ENCODE data around the gene CPT1A. TPM values are rescaled to one million over a fixed set of nuclear protein-coding genes. Genes with fewer than 3 reads are reported as not detected.

The CPT1A gene
- polyA plus RNA-seq, 1 of the 3 experiments (the other 2 are of a cell fraction) = 31.2 TPM

GRCh38 chr11:68827733-68828132 lies 14.0 kb downstream of the CPT1A start (continued):
- no peak for TF ChIP-seq ELF1 (IDR thresholded peaks at IDR 0.05)
- no peak for TF ChIP-seq MXI1 (IDR thresholded peaks at IDR 0.05; ENCODE audit: low read depth, low read length)
- no peak for TF ChIP-seq IRF3 (IDR thresholded peaks at IDR 0.05; ENCODE audit: low read depth, low read length)

DNA sequence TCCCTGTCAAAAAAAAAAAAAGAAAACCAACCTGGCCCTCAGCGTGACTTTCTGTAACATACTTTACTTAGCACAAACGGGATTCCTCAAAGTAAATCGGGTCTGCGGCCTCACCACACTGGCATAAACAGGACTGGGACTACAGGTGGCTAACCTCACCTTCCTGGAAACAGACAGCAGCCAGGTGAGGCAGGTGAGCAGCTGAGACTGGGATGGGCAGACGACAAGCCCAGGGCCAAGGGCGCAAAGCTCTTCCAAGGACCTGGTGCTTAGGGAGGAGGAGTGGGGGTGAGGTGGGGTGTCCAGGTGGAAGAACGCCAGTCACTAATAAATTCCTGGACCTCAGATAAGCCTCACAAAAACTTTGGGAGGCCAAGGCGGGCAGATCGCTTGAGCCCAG lies 15.0 kb downstream of the CPT1A start:
- POLR2A ChIA-PET = no interaction called here
- H3K27ac ChIP-seq (ENCODE audit: low read depth in 2 of 2, low read length in 1 of 2) = no peak overlapping the region
- no peak overlapping the region for H2AFZ ChIP-seq (ENCODE audit: low read depth)
- H3K9me2 ChIP-seq = no peaks in the 10 kb centered on the region
- DNase-seq = no peak
- peaks cover 0 to 19% of the 10 kb centered on the region in 2 experiments; a peak in 1 of 4 replicates for H3K4me1 ChIP-seq (ENCODE audit: control insufficient read depth in 1 of 2, insufficient read depth in 2 of 2, low read depth in 1 of 2, low read length in 1 of 2)
- no peak overlapping the region for H3K4me3 ChIP-seq (ENCODE audit: low read depth in 2 of 2, low read length in 1 of 2)
- TF ChIP-seq GATA2 (CRISPR knock-in tag; IDR thresholded peaks at IDR 0.05) (no peak), IRF3 (IDR thresholded peaks at IDR 0.05; ENCODE audit: low read depth, low read length) (no peak), USF2 (IDR thresholded peaks at IDR 0.05; ENCODE audit: borderline replicate concordance, low read depth, low read length) (no peak), PBX3 (IDR thresholded peaks at IDR 0.05) (no peak), TEAD4 (IDR thresholded peaks at IDR 0.05; ENCODE audit: borderline replicate concordance, insufficient read depth) (no peak), ELF1 (IDR thresholded peaks at IDR 0.05) (no peak), TCF12 (IDR thresholded peaks at IDR 0.05) (no peak), NRF1 (IDR thresholded peaks at IDR 0.05; ENCODE audit: low read depth, low read length) (no peak), GABPA (IDR thresholded peaks at IDR 0.05; ENCODE audit: low read depth) (no peak)
- no peaks in the 10 kb centered on the region for H3K9me3 ChIP-seq
- no peak overlapping the region for H3K9ac ChIP-seq
- CTCF ChIA-PET = interaction anchor here (1.8 kb wide), 1 partner anchor 11 kb away, joined by 5 read pairs; no protein-coding TSS in a partner anchor
- no peak overlapping the region for H3K4me2 ChIP-seq
- H3F3A ChIP-seq (replicated peaks; ENCODE audit: insufficient read depth) = no peaks in the 10 kb centered on the region
- peaks cover 98% of the 10 kb centered on the region for H3K79me2 ChIP-seq (ENCODE audit: insufficient read depth)
- 97% methylated on average over 9 of the region's 9 CpGs for WGBS (ENCODE audit: low lambda C conversion rate)
- peaks cover 90% of the 10 kb centered on the region for H4K20me1 ChIP-seq (ENCODE audit: insufficient read depth)
- no peaks in the 10 kb centered on the region for H3K27me3 ChIP-seq (ENCODE audit: insufficient read depth)
- H3K36me3 ChIP-seq (replicated peaks in 1 of 2; ENCODE audit: control insufficient read depth in 1 of 2, insufficient read depth in 2 of 2, low read length in 1 of 2) = peaks cover 4 to 19% of the 10 kb centered on the region in 2 experiments

DNA sequence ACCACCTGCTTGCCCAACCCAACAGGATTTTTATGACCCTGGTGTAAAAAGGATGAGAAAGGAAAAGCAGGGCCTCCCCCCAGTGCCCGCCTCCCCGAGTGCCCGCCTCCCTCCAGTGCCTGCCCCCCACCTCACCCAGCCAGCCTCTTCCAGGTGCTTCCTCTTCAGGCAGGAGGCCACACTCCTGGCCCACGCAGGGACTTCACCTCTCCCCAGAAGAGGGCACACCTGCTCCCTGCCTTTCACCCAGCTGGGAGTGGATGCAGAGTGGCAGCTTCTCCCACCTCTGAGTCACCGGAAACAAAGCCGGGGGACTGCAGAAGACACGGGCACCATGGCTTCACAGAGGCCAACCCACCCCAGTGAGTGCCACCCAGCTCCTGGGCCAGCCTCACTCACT lies 16.1 kb downstream of the CPT1A start:
- H3K79me2 ChIP-seq (ENCODE audit: insufficient read depth) = peaks cover 98% of the 10 kb centered on the region
- H3K27me3 ChIP-seq (ENCODE audit: insufficient read depth) = no peaks in the 10 kb centered on the region
- ChIA-PET CTCF (interaction anchor here (0.8 to 1.4 kb wide), 2 partner anchors 27 to 262 kb away, joined by 3 read pairs; no protein-coding TSS in a partner anchor), POLR2A (no interaction called here)
- H4K20me1 ChIP-seq (ENCODE audit: insufficient read depth) = peaks cover 85% of the 10 kb centered on the region
- H3K4me3 ChIP-seq (ENCODE audit: low read depth in 2 of 2, low read length in 1 of 2) = no peak overlapping the region
- no peak overlapping the region for H3K9ac ChIP-seq
- H3K4me2 ChIP-seq = no peak overlapping the region
- 86% methylated on average over 7 of the region's 7 CpGs for WGBS (ENCODE audit: low lambda C conversion rate)
- H3K36me3 ChIP-seq (replicated peaks in 1 of 2; ENCODE audit: control insufficient read depth in 1 of 2, insufficient read depth in 2 of 2, low read length in 1 of 2) = peaks cover 4 to 9% of the 10 kb centered on the region in 2 experiments
- peaks cover 0 to 19% of the 10 kb centered on the region in 2 experiments; a peak in 1 of 4 replicates for H3K4me1 ChIP-seq (ENCODE audit: control insufficient read depth in 1 of 2, insufficient read depth in 2 of 2, low read depth in 1 of 2, low read length in 1 of 2)
- no peaks in the 10 kb centered on the region for H3F3A ChIP-seq (replicated peaks; ENCODE audit: insufficient read depth)
- no peak overlapping the region for H2AFZ ChIP-seq (ENCODE audit: low read depth)
- TF ChIP-seq SMC3 (IDR thresholded peaks at IDR 0.05; ENCODE audit: low read depth, low read length) (peak; percentile 39), RAD21 (IDR thresholded peaks at IDR 0.05; ENCODE audit: low read length) (peak; percentile 52), RFX5 (IDR thresholded peaks at IDR 0.05; ENCODE audit: low read length) (no peak), YY1 (IDR thresholded peaks at IDR 0.05; ENCODE audit: low read depth) (no peak), FOSL2 (IDR thresholded peaks at IDR 0.05; ENCODE audit: borderline replicate concordance, low read depth) (no peak), EZH2phosphoT487 (IDR thresholded peaks at IDR 0.05; ENCODE audit: borderline replicate concordance, low read depth) (no peak)
- TF ChIP-seq, protein P1, sequence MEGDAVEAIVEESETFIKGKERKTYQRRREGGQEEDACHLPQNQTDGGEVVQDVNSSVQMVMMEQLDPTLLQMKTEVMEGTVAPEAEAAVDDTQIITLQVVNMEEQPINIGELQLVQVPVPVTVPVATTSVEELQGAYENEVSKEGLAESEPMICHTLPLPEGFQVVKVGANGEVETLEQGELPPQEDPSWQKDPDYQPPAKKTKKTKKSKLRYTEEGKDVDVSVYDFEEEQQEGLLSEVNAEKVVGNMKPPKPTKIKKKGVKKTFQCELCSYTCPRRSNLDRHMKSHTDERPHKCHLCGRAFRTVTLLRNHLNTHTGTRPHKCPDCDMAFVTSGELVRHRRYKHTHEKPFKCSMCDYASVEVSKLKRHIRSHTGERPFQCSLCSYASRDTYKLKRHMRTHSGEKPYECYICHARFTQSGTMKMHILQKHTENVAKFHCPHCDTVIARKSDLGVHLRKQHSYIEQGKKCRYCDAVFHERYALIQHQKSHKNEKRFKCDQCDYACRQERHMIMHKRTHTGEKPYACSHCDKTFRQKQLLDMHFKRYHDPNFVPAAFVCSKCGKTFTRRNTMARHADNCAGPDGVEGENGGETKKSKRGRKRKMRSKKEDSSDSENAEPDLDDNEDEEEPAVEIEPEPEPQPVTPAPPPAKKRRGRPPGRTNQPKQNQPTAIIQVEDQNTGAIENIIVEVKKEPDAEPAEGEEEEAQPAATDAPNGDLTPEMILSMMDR (IDR thresholded peaks at IDR 0.05) = peak; percentile 35; the same call in 1 of the 2 replicates
- DNase-seq = no peak
- H3K9me2 ChIP-seq = no peaks in the 10 kb centered on the region
- H3K9me3 ChIP-seq = no peaks in the 10 kb centered on the region
- no peak overlapping the region for H3K27ac ChIP-seq (ENCODE audit: low read depth in 2 of 2, low read length in 1 of 2)

All from SK-N-SH (cell line).